ENCODE data around the gene HDAC2. TPM values are rescaled to one million over a fixed set of nuclear protein-coding genes. Genes with fewer than 3 reads are reported as not detected.
"Not testable (repeated sequence)": the region's sequence is repeated elsewhere in the genome, so short reads cannot be mapped to it uniquely, and the experiment has no call there.

HDAC2 gene
- 109 and 133 TPM in 2 replicates for total RNA-seq (2014; rRNA removed; shearing (Covaris generic); ENCODE audit: low replicate concordance)

DNA sequence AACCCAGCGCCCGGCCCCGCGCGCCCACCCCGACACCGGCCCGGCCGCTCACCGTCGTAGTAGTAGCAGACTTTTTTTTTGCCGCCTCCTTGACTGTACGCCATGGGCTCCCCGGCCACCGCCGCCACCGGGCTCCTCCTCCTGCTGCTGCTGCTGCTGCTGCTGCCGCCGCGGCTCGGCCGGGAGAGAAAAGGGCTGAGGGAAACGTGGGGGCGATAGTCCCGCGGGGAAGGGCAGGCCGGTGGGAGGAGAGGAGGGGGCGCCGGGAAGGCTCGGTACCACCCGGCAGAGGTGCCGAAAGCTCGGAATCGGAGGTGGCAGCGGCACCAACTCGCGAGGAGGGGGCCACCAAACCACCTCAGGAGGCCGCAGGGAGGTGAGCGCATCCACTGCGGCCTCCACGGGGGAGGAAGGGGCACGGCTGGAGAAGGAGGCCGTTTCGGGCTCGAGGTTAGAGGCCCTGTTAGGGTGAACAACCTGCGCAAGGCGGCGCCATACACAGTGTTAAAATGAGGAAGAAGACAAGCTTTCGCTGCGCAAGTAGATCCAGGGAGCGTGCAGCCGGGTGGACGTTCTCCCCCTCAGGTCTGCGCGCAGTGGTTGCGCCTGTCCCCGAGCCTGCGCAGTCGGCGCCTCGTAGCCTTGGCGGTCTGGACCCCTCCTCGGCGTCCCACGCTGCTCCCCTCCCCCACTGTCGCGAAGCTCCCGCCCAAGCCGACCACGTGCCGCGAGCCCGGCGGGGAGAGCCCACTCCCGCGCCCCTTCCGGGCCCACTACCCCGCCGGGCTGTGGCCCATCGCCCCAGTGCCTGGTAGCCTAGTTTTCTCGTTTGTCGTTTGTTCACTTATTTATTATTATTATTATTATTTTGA is at the start of gene HDAC2:
HDAC2 (minus strand) TSS at position 344 of the 872 bp plus-strand sequence; CDS start at position 104, 240 bp downstream.
- DNase-seq (ENCODE audit: low read depth): peak; percentile 79
- in situ Hi-C loops (cut with HindIII; ENCODE audit: low pct_unique_long_range_greater_than_20kb, low sequenced_read_pairs): no loop called here

DNA sequence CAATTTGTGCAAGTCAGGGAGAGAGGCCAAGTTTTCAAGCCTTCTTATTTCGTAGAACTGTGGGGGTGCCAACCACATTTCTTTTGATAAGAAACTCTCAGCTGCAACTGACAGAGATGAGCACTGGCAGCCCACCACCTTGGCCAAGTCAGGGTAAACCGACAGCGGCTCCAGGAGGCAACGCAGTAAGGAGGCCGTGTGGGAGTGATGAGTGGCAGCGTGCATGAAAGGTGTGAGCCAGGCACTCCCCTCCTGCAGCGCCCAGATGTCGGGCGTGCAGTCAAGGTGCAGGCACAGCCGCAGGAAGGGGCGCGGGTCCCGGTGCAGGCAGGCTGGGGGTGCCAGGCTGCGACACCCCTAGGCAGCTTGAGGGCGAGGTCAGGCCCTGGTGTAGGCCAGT is 49.2 kb upstream of the HDAC2 start:
- DNase-seq (ENCODE audit: low read depth): no peak
- in situ Hi-C loops (cut with HindIII; ENCODE audit: low pct_unique_long_range_greater_than_20kb, low sequenced_read_pairs): no loop called here

GRCh38 chr6:114017146-114017545 is 46.2 kb upstream of the HDAC2 start:
- DNase-seq (ENCODE audit: low read depth); in situ Hi-C loops (cut with HindIII; ENCODE audit: low pct_unique_long_range_greater_than_20kb, low sequenced_read_pairs): not testable (repeated sequence)

DNA sequence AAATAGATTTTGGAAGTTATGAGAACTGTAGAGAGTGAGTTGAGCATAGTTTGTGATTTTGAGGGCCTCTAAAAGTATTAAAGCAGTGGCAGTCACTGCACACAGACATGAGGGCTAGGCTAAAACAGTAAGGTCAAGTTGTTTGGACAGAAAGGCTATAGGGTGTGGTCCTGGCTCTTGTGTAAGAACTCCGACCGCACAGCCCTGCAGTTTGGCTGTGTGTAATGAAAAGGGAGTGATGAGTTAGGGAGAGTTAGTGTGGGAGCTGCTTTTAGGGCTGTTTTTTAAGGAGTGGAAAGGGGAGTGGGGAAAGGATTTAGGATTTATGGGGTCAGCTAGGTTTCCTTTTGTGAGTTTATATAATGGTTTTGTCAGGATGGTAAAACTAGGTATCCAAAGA is 43.2 kb upstream of the HDAC2 start:
- in situ Hi-C loops (cut with HindIII; ENCODE audit: low pct_unique_long_range_greater_than_20kb, low sequenced_read_pairs); DNase-seq (ENCODE audit: low read depth): not testable (repeated sequence)

DNA sequence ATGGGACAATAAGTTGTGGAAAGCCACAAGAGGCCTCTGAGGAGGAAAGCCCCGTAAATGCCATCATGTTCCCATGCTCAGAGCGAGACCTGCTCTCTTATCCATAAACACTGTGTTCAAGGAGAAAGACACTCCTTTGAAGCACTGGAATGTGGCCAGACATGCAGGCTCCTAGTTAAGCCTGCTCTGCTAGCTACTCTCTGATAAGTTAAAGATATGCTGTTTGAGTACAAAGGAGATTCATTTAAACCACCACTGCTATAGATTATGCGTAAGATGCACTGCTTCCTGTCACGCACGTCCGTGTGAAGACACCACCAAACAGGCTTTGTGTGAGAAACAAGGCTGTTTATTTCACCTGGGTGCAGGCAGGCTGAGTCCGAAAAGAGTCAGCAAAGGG is 40.5 kb upstream of the HDAC2 start:
- in situ Hi-C loops (cut with HindIII; ENCODE audit: low pct_unique_long_range_greater_than_20kb, low sequenced_read_pairs); DNase-seq (ENCODE audit: low read depth): not testable (repeated sequence)

- in situ Hi-C loops (cut with HindIII; ENCODE audit: low pct_unique_long_range_greater_than_20kb, low sequenced_read_pairs): no loop called here
Measured at GRCh38 chr6:114010540-114010939, 39.6 kb upstream of the HDAC2 start.

GRCh38 chr6:114009192-114009591 is 38.2 kb upstream of the HDAC2 start:
- in situ Hi-C loops (cut with HindIII; ENCODE audit: low pct_unique_long_range_greater_than_20kb, low sequenced_read_pairs): no loop called here
- DNase-seq (ENCODE audit: low read depth): no peak

More at GRCh38 chr6:114010540-114010939, 39.6 kb upstream of the HDAC2 start:
- no peak for DNase-seq (ENCODE audit: low read depth)

- in situ Hi-C loops (cut with HindIII; ENCODE audit: low pct_unique_long_range_greater_than_20kb, low sequenced_read_pairs): no loop called here
- no peak for DNase-seq (ENCODE audit: low read depth)
Measured at GRCh38 chr6:114008331-114008730, 37.4 kb upstream of the HDAC2 start.

DNA sequence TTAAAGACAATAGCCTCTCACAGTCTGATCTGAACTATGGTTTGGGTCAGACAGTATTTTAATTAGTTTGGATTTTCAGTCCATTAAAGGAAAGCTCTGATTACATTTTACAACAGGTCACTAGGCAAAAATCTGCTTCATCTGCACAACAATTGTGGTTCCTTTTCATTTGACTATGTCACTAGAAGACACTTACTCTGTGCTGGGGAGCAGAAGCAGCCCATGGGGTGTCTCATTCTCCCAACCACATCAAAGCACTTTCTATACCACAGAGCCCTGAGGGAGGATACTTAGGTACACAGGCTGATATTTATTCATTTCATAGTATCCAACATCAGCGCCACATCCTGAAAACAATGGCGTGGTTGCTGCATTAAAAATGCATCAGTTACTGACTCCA is 36.6 kb upstream of the HDAC2 start:
- DNase-seq (ENCODE audit: low read depth): no peak
- in situ Hi-C loops (cut with HindIII; ENCODE audit: low pct_unique_long_range_greater_than_20kb, low sequenced_read_pairs): no loop called here

GRCh38 chr6:114001354-114001753 is 30.4 kb upstream of the HDAC2 start:
- in situ Hi-C loops (cut with HindIII; ENCODE audit: low pct_unique_long_range_greater_than_20kb, low sequenced_read_pairs): no loop called here
- no peak for DNase-seq (ENCODE audit: low read depth)

DNA sequence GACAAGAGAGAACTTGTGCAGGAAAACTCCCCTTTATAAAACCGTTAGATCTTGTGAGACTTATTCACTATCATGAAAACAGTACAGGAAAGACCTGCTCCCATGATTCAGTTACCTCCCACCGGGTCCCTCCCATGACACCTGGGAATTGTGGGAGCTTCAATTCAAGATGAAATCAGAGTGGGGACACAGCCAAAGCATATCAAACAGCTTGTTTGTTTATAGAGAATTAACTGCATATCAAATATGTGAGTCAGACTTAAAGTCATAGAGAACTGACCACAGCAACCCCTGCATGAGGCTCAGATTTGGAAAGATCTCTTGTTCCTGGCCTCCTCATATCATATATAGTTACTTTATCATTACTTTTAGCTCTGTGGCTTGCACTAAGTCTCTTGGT is 29.1 kb upstream of the HDAC2 start:
- DNase-seq (ENCODE audit: low read depth): peak; percentile 2
- in situ Hi-C loops (cut with HindIII; ENCODE audit: low pct_unique_long_range_greater_than_20kb, low sequenced_read_pairs): no loop called here

- no peak for DNase-seq (ENCODE audit: low read depth)
- in situ Hi-C loops (cut with HindIII; ENCODE audit: low pct_unique_long_range_greater_than_20kb, low sequenced_read_pairs): no loop called here
Measured at GRCh38 chr6:113999284-113999683, 28.3 kb upstream of the HDAC2 start.

GRCh38 chr6:113998811-113999210 is 27.9 kb upstream of the HDAC2 start:
- in situ Hi-C loops (cut with HindIII; ENCODE audit: low pct_unique_long_range_greater_than_20kb, low sequenced_read_pairs): no loop called here
- no peak for DNase-seq (ENCODE audit: low read depth)

DNA sequence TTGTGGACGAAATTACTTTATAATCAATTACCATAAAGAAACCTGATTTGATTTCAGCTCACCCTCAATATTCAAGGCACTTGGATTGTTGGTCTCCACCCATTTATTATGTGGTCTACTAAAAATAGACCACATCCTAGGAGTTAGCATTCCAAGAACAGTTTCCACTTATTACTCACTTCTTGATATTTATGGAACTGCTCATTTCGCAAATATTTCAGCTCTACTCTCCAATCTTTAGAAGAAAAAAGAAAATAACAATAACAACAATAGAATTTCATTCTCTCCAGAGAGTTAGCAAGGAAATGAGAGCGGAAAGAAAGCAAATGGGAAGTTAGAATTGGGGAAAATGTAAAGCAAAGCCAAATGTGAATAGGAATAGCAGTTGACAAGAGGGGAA is 26.2 kb upstream of the HDAC2 start:
- DNase-seq (ENCODE audit: low read depth): no peak
- in situ Hi-C loops (cut with HindIII; ENCODE audit: low pct_unique_long_range_greater_than_20kb, low sequenced_read_pairs): no loop called here

- in situ Hi-C loops (cut with HindIII; ENCODE audit: low pct_unique_long_range_greater_than_20kb, low sequenced_read_pairs): no loop called here
- DNase-seq (ENCODE audit: low read depth): peak; percentile 49
Measured at GRCh38 chr6:113995634-113996033, 24.7 kb upstream of the HDAC2 start.

DNA sequence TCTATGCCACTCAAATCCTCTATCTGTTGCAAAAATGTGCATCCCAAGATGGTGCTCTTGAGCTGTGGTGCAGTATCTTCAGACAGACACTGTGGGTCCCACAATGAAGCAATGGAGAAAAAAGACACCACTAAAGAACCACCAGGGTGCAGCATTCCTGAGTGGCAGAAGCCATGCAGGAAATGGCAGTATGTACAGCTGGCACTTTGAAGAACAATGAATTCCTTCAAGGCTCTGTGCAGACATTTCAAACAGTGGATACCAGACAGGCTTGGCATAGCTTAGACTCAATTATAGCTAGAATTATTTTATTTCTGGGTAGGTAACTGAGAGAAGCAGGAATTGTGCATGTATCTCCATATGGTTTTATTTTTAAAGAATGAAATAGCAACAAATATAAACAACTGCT is 24.0 kb upstream of the HDAC2 start:
- DNase-seq (ENCODE audit: low read depth): peak; percentile 41
- in situ Hi-C loops (cut with HindIII; ENCODE audit: low pct_unique_long_range_greater_than_20kb, low sequenced_read_pairs): no loop called here

- no peak for DNase-seq (ENCODE audit: low read depth)
- in situ Hi-C loops (cut with HindIII; ENCODE audit: low pct_unique_long_range_greater_than_20kb, low sequenced_read_pairs): no loop called here
Measured at GRCh38 chr6:113989675-113990074, 18.7 kb upstream of the HDAC2 start.

DNA sequence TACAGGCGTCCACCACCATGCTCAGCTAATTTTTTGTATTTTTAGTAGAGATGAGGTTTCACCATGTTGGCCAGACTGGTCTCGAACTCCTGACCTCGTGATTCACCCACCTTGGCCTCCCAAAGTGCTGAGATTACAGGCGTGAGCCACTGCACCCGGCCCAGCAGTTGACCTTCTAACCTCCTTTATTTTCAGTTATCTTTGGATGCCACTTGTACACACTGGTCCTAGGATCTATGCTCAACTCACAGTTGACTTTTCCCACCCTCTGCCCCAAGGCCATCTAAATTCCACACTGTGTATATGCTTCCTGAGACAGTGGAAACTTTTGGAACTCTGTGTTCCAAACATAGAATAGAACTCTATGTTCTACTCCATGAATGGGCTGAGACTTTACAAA is 11.7 kb upstream of the HDAC2 start:
- in situ Hi-C loops (cut with HindIII; ENCODE audit: low pct_unique_long_range_greater_than_20kb, low sequenced_read_pairs); DNase-seq (ENCODE audit: low read depth): not testable (repeated sequence)

GRCh38 chr6:113982055-113982550 is 11.2 kb upstream of the HDAC2 start:
- no peak for DNase-seq (ENCODE audit: low read depth)
- in situ Hi-C loops (cut with HindIII; ENCODE audit: low pct_unique_long_range_greater_than_20kb, low sequenced_read_pairs): no loop called here

Data from Caki2 (cell line).